ENCODE data around the gene GINS1. TPM values are rescaled to one million over a fixed set of nuclear protein-coding genes. Genes with fewer than 3 reads are reported as not detected.

GINS1 gene
- total and polyA plus RNA-seq, 2 donors (not counting 3 experiments of a cell fraction or from before 2014, with no cell fraction given), result 8.2 to 26.3 TPM

DNA sequence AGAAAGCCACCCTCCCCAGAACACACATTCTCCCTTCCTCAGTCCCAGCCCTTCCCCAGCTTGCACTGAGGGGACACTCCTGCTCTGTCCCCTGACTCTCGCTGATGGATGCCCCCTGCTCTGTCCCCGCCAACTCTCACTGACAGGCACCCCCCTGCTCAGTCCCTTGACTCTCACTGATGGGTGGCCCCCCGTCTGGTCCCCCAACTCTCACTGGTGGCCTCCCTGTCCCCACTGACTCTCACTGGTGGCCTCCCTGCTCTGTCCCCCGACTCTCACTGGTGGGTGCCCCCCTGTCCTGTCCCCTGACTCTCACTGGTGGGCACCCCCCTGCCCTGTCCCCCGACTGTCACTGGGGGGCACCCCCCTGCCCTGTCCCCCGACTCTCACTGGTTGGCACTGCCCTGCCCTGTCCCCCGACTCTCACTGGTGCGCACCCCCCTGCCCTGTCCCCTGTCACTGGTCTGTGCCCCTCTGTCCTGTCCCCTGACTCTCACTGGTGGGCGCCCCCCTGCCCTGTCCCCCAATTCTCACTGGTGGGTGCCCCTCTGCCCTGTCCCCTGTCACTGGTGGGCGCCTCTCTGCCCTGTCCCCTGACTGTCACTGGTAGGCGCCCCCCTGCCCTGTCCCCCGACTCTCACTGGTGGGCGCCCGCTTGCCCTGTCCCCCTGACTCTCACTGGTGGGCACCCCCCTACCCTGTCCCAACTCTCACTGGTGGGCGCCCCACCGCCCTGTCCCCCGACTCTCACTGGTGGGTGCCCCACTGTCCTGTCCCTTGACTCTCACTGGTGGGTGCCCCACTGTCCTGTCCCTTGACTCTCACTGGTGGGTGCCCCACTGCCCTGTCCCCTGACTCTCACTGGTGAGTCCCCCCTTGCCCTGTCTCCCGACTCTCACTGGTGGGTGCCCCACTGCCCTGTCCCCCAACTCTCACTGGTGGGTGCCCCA is 60.9 kb downstream of the GINS1 start:
- Histone ChIP-seq H3K4me1 (ENCODE audit: control insufficient read depth, extremely low read depth, insufficient read depth, low read length) (no peaks in the 10 kb centered on the region), H3K4me2 (ENCODE audit: insufficient read depth, low read length) (no peak overlapping the region), H3K9me3 (replicated peaks; ENCODE audit: control insufficient read depth, insufficient read depth, low read length) (no peaks in the 10 kb centered on the region), H4K20me1 (replicated peaks; ENCODE audit: control insufficient read depth, extremely low read depth, insufficient read depth, low read length) (no peaks in the 10 kb centered on the region), H3K9me1 (replicated peaks; ENCODE audit: control insufficient read depth, extremely low read depth, insufficient read depth, low read length) (no peaks in the 10 kb centered on the region), H3K4me3 (replicated peaks in 1 of 3; ENCODE audit: insufficient read depth in 1 of 3, low read depth in 1 of 3, low read length in 3 of 3) (no peak overlapping the region), H2AFZ (ENCODE audit: low read depth, low read length) (no peak overlapping the region), H3K27me3 (ENCODE audit: control insufficient read depth in 2 of 2, insufficient read depth in 2 of 2, low read length in 2 of 2) (no peaks in the 10 kb centered on the region), H3K79me2 (ENCODE audit: control insufficient read depth, insufficient read depth, low read length) (no peaks in the 10 kb centered on the region), H3K36me3 (ENCODE audit: control insufficient read depth in 2 of 2, extremely low read depth in 1 of 2, insufficient read depth in 2 of 2, low read length in 2 of 2) (peaks cover 4 to 33% of the 10 kb centered on the region in 2 experiments), H3K9ac (replicated peaks; ENCODE audit: extremely low read depth, insufficient read depth, low read length) (no peak overlapping the region), H3K27ac (ENCODE audit: insufficient read depth, low read depth, low read length) (no peak overlapping the region)
- TF ChIP-seq FOS (IDR thresholded peaks at IDR 0.05; ENCODE audit: borderline replicate concordance, insufficient read depth, low read length), result no peak
- TF ChIP-seq, protein P1, sequence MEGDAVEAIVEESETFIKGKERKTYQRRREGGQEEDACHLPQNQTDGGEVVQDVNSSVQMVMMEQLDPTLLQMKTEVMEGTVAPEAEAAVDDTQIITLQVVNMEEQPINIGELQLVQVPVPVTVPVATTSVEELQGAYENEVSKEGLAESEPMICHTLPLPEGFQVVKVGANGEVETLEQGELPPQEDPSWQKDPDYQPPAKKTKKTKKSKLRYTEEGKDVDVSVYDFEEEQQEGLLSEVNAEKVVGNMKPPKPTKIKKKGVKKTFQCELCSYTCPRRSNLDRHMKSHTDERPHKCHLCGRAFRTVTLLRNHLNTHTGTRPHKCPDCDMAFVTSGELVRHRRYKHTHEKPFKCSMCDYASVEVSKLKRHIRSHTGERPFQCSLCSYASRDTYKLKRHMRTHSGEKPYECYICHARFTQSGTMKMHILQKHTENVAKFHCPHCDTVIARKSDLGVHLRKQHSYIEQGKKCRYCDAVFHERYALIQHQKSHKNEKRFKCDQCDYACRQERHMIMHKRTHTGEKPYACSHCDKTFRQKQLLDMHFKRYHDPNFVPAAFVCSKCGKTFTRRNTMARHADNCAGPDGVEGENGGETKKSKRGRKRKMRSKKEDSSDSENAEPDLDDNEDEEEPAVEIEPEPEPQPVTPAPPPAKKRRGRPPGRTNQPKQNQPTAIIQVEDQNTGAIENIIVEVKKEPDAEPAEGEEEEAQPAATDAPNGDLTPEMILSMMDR (IDR thresholded peaks at IDR 0.05; ENCODE audit: extremely low read depth in 1 of 2, insufficient read depth in 1 of 2, low read depth in 1 of 2, low read length in 2 of 2), result no peak
- DNase-seq (ENCODE audit: low read depth, low spot score) (no peak), FAIRE-seq (no peak)
- dilution Hi-C loops (cut with MboI; ENCODE audit: extremely low pct_ligation_motif_present, low sequenced_read_pairs) (no loop called here), intact Hi-C loops (cut with micrococcal nuclease) (no loop called here)
- CTCF ChIA-PET, result no interaction called here
- POLR2A ChIA-PET, result no interaction called here
- no TSS peak for BruUV-seq (replicated peaks)

DNA sequence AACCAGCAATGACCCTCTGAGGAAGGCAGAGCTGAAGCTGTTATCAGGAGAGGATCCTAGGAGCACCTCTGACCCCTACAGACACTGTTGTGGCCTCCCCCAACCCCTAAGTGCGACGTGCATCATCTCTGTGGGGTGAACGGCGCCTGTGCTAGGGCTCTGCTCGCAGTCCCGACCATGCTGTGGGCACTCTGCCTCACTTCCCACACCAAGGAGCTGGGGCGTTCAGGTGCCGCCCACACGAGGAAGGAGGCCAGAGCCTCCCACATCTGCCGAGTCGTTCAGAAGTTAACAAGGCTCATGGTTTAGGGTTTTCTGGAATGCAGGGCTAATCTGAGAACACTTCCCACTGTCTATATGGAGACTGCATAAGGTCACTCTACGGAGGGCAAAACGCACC is 62.1 kb downstream of the GINS1 start:
- H3K27ac ChIP-seq (ENCODE audit: insufficient read depth, low read depth, low read length), result no peak overlapping the region
- no peaks in the 10 kb centered on the region for H3K9me3 ChIP-seq (replicated peaks; ENCODE audit: control insufficient read depth, insufficient read depth, low read length)
- H3K9me1 ChIP-seq (replicated peaks; ENCODE audit: control insufficient read depth, extremely low read depth, insufficient read depth, low read length), result no peaks in the 10 kb centered on the region
- H3K79me2 ChIP-seq (ENCODE audit: control insufficient read depth, insufficient read depth, low read length), result no peaks in the 10 kb centered on the region
- H3K4me3 ChIP-seq (replicated peaks in 1 of 3; ENCODE audit: insufficient read depth in 1 of 3, low read depth in 1 of 3, low read length in 3 of 3), result no peak overlapping the region
- no peak overlapping the region for H3K4me2 ChIP-seq (ENCODE audit: insufficient read depth, low read length)
- dilution Hi-C loops (cut with MboI; ENCODE audit: extremely low pct_ligation_motif_present, low sequenced_read_pairs), result no loop called here
- no TSS peak for BruUV-seq (replicated peaks)
- POLR2A ChIA-PET, result interaction anchor here (0.6 kb wide), 1 partner anchor 13 kb away, joined by 3 read pairs; no protein-coding TSS in a partner anchor
- peaks cover 4 to 28% of the 10 kb centered on the region in 2 experiments for H3K36me3 ChIP-seq (ENCODE audit: control insufficient read depth in 2 of 2, extremely low read depth in 1 of 2, insufficient read depth in 2 of 2, low read length in 2 of 2)
- FAIRE-seq (no peak), DNase-seq (ENCODE audit: low read depth, low spot score) (no peak)
- CTCF ChIA-PET, result interaction anchor here (0.9 to 1.4 kb wide), 4 partner anchors 12 to 122 kb away, joined by 3 to 6 read pairs (median 4); no protein-coding TSS in a partner anchor
- H3K9ac ChIP-seq (replicated peaks; ENCODE audit: extremely low read depth, insufficient read depth, low read length), result no peak overlapping the region
- TF ChIP-seq POLR2A (IDR thresholded peaks at IDR 0.05; ENCODE audit: low read depth, low read length) (no peak), POLR2AphosphoS5 (IDR thresholded peaks at IDR 0.05; ENCODE audit: insufficient read depth, low read depth, low read length) (no peak), EZH2 (IDR thresholded peaks at IDR 0.05; ENCODE audit: borderline replicate concordance, low read depth, low read length, severe bottlenecking) (no peak), MYC (IDR thresholded peaks at IDR 0.05; ENCODE audit: low read depth, low read length) (no peak), JUN (IDR thresholded peaks at IDR 0.05; ENCODE audit: borderline replicate concordance, insufficient read depth, insufficient read length, low read depth) (no peak), GATA2 (IDR thresholded peaks at IDR 0.05; ENCODE audit: insufficient read depth, insufficient read length, low read depth, low read length) (no peak), FOS (IDR thresholded peaks at IDR 0.05; ENCODE audit: borderline replicate concordance, insufficient read depth, low read length) (no peak)
- TF ChIP-seq, protein P1 (IDR thresholded peaks at IDR 0.05; ENCODE audit: extremely low read depth in 1 of 2, insufficient read depth in 1 of 2, low read depth in 1 of 2, low read length in 2 of 2), result no peak
- TF ChIP-seq, protein P2, sequence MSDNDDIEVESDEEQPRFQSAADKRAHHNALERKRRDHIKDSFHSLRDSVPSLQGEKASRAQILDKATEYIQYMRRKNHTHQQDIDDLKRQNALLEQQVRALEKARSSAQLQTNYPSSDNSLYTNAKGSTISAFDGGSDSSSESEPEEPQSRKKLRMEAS (IDR thresholded peaks at IDR 0.05; ENCODE audit: insufficient read depth, insufficient read length), result no peak
- no peak overlapping the region for H2AFZ ChIP-seq (ENCODE audit: low read depth, low read length)
- H4K20me1 ChIP-seq (replicated peaks; ENCODE audit: control insufficient read depth, extremely low read depth, insufficient read depth, low read length), result no peaks in the 10 kb centered on the region
- no peaks in the 10 kb centered on the region for H3K4me1 ChIP-seq (ENCODE audit: control insufficient read depth, extremely low read depth, insufficient read depth, low read length)
- intact Hi-C loops (cut with micrococcal nuclease), result no loop called here
- no peaks in the 10 kb centered on the region for H3K27me3 ChIP-seq (ENCODE audit: control insufficient read depth in 2 of 2, insufficient read depth in 2 of 2, low read length in 2 of 2)

Measured in endothelial cell of umbilical vein (primary cell).